HEK293T (cell line): ENCODE results near the gene SV2B.

Source experiments
- FOXK2 ChIP-seq: fragments of 450-650 bp; IDR thresholded peaks from 2 replicates; pipeline ENCODE4 v1.6.1; 2016; ENCODE audit warnings: mild to moderate bottlenecking
- FOXM1 ChIP-seq: fragments of 450-650 bp; IDR thresholded peaks from 2 replicates; pipeline ENCODE4 v1.6.1; 2017; ENCODE audit warnings: mild to moderate bottlenecking, borderline replicate concordance
- PKNOX1 ChIP-seq: fragments of 450-650 bp; IDR thresholded peaks from 2 replicates; pipeline ENCODE4 v1.6.1; 2016

DNA sequence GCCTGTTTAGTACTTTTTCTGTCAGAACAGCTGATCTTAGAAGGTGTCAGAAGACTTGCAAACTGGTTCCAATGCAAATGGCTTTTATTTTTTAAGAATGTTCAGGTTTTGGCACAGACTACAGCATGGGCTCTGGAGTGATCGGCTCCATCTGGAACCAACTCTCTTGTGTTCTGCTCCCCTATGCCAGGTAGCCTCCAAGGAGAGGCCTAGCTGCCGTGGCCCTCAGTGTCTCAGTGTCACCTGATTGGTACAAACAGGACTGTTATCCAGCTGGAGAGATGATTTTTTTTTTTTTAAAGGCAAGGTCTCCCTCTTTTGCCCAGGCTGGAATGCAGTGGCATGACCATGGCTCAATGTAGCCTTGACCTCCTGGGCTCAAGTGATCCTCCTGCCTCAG is 183.1 kb downstream of the SV2B start:
- TF ChIP-seq PKNOX1: no peak
- no peak for TF ChIP-seq FOXM1
- no peak for TF ChIP-seq FOXK2
